Measurements from ENCODE around the gene SH3BP5L. TPM values are rescaled to one million over a fixed set of nuclear protein-coding genes. Genes with fewer than 3 reads are reported as not detected.

SH3BP5L gene
- total and polyA plus RNA-seq, 2 of the 13 experiments (the other 11 are each of a cell fraction or from before 2014, with no cell fraction given), result 10.3 to 14.9 TPM

DNA sequence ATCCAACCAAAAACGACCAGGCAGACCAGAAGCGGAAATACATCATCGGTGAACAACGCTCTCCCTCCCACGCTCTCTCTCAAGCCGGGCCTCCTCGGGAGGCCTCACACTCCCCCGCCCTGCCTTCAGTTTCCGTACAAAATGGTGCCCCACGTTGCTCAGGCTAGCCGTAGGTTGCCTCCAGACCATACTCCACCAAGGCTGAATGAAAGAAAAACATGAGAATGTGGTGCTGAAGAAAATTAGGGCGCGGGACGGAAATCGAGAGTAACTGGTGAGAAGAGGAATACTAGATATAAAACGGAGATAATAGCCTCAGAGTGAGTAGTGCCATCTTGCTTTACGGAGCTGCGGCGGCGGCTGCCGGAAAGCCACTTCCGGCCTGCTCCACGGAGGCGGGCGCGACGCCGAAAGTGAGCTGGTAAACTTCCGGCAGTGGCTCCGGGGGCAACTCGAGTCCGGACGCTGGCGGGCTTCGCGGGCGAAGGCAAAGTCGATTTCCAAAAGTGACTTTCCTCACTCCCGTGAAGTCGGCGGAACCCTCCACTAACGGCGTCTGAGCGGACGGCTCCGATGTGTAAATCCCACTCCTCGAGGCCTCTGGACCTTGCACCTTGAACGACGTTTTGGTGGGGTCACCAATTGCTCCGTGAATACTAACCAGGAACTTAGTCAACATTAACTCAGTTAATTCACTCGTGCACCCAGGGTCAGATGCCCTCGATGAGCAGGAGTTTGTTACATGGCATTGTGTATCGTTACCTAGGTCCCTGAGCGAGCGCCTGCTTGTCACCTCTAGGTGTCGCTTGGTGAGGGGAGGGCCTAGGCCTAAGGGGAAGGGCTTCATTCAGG is at the start of gene SH3BP5L (continued):
- no peak for TF ChIP-seq PCBP2 (optimal IDR thresholded peaks at IDR 0.05; ENCODE audit: low read depth, low read length, poor library complexity, severe bottlenecking)
- peak; percentile 57 for TF ChIP-seq ZMYM4 (CRISPR knock-in tag; IDR thresholded peaks at IDR 0.05)
- TF ChIP-seq ELF4 (CRISPR knock-in tag; IDR thresholded peaks at IDR 0.05; ENCODE audit: borderline replicate concordance), result peak; percentile 46; the same call in 1 of the 2 replicates
- no peak; the same call in 1 of the 2 replicates for TF ChIP-seq ZNF143 (CRISPR knock-in tag; IDR thresholded peaks at IDR 0.05)
- 0 out of 2 replicates have a peak, but pooled peaks have one; percentile 13 for TF ChIP-seq POGZ (CRISPR knock-in tag; IDR thresholded peaks at IDR 0.05)
- peak; percentile 46; the same call in 1 of the 2 replicates for TF ChIP-seq GZF1 (CRISPR knock-in tag; IDR thresholded peaks at IDR 0.05)
- peak; percentile 49; the same call in 1 of the 3 replicates for TF ChIP-seq MXI1 (IDR thresholded peaks at IDR 0.05; ENCODE audit: borderline replicate concordance, low read depth, low read length)
- TF ChIP-seq ZNF775 (CRISPR knock-in tag; IDR thresholded peaks at IDR 0.05; ENCODE audit: borderline replicate concordance), result 0 out of 2 replicates have a peak, but pooled peaks have one; percentile 33
- TF ChIP-seq, protein P1, sequence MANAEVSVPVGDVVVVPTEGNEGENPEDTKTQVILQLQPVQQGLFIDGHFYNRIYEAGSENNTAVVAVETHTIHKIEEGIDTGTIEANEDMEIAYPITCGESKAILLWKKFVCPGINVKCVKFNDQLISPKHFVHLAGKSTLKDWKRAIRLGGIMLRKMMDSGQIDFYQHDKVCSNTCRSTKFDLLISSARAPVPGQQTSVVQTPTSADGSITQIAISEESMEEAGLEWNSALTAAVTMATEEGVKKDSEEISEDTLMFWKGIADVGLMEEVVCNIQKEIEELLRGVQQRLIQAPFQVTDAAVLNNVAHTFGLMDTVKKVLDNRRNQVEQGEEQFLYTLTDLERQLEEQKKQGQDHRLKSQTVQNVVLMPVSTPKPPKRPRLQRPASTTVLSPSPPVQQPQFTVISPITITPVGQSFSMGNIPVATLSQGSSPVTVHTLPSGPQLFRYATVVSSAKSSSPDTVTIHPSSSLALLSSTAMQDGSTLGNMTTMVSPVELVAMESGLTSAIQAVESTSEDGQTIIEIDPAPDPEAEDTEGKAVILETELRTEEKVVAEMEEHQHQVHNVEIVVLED (CRISPR knock-in tag; IDR thresholded peaks at IDR 0.05; ENCODE audit: borderline replicate concordance), result peak; percentile 79
- TF ChIP-seq, protein P2, sequence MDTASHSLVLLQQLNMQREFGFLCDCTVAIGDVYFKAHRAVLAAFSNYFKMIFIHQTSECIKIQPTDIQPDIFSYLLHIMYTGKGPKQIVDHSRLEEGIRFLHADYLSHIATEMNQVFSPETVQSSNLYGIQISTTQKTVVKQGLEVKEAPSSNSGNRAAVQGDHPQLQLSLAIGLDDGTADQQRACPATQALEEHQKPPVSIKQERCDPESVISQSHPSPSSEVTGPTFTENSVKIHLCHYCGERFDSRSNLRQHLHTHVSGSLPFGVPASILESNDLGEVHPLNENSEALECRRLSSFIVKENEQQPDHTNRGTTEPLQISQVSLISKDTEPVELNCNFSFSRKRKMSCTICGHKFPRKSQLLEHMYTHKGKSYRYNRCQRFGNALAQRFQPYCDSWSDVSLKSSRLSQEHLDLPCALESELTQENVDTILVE (CRISPR knock-in tag; IDR thresholded peaks at IDR 0.05), result peak; percentile 72; the same call in 1 of the 2 replicates
- 0 out of 2 replicates have a peak, but pooled peaks have one; percentile 29 for TF ChIP-seq ZNF317 (CRISPR knock-in tag; IDR thresholded peaks at IDR 0.05)
- no peak for TF ChIP-seq ZNF234 (CRISPR knock-in tag; conservative IDR thresholded peaks at IDR 0.05)
- TF ChIP-seq U2AF2 (IDR thresholded peaks at IDR 0.05; ENCODE audit: low read depth, low read length), result no peak
- TF ChIP-seq ZSCAN12 (CRISPR knock-in tag; IDR thresholded peaks at IDR 0.05), result no peak
- TF ChIP-seq XRCC5 (optimal IDR thresholded peaks at IDR 0.05; ENCODE audit: low read length), result peak; percentile 85
- 0 out of 2 replicates have a peak, but pooled peaks have one; percentile 47 for TF ChIP-seq HIC2 (CRISPR knock-in tag; IDR thresholded peaks at IDR 0.05; ENCODE audit: low read depth)
- TF ChIP-seq GFI1 (CRISPR knock-in tag; IDR thresholded peaks at IDR 0.05; ENCODE audit: borderline replicate concordance), result peak; percentile 53; the same call in 1 of the 2 replicates
- TF ChIP-seq, protein P3, sequence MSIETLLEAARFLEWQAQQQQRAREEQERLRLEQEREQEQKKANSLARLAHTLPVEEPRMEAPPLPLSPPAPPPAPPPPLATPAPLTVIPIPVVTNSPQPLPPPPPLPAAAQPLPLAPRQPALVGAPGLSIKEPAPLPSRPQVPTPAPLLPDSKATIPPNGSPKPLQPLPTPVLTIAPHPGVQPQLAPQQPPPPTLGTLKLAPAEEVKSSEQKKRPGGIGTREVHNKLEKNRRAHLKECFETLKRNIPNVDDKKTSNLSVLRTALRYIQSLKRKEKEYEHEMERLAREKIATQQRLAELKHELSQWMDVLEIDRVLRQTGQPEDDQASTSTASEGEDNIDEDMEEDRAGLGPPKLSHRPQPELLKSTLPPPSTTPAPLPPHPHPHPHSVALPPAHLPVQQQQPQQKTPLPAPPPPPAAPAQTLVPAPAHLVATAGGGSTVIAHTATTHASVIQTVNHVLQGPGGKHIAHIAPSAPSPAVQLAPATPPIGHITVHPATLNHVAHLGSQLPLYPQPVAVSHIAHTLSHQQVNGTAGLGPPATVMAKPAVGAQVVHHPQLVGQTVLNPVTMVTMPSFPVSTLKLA (IDR thresholded peaks at IDR 0.05), result no peak
- peak; percentile 70 for TF ChIP-seq YEATS4 (CRISPR knock-in tag; IDR thresholded peaks at IDR 0.05; ENCODE audit: borderline replicate concordance)
- 0 out of 2 replicates have a peak, but pooled peaks have one; percentile 44 for TF ChIP-seq ZNF543 (CRISPR knock-in tag; IDR thresholded peaks at IDR 0.05)
- TF ChIP-seq TARDBP (CRISPR knock-in tag; IDR thresholded peaks at IDR 0.05), result peak; percentile 18; the same call in 1 of the 2 replicates
- TF ChIP-seq ZFP82 (CRISPR knock-in tag; IDR thresholded peaks at IDR 0.05; ENCODE audit: borderline replicate concordance), result no peak
